C4-2B (cell line): ENCODE data around the gene KIF22.

Source experiments
- ZFX ChIP-seq: fragments of 450-650 bp; IDR thresholded peaks from 2 replicates; pipeline ENCODE4 v1.6.1; 2017
- TF ChIP-seq, protein P1 (sequence below): fragments of 450-650 bp; conservative IDR thresholded peaks from 2 replicates; pipeline ENCODE4 v1.5.1; 2017; ENCODE audit warnings: mild to moderate bottlenecking

DNA sequence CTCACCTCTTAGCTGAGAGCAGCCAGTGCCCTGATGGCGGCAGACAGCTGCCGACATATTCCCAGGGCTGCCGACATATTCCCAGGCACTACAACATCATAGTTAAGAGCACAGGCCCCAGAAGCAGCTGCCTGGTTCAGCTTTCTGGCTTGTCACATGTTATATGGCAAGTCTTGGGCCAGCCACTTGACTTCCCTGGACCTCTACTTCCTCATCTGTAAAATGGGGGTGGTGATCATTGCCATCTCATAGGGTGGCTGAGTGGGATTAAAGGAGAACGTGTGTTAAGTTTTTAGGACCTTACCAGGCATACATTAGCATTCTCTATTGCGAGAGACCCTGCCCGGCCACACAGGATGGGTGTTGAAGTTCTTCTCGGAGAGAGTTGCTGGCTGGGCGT lies 53.4 kb downstream of the KIF22 start:
- TF ChIP-seq, protein P1, sequence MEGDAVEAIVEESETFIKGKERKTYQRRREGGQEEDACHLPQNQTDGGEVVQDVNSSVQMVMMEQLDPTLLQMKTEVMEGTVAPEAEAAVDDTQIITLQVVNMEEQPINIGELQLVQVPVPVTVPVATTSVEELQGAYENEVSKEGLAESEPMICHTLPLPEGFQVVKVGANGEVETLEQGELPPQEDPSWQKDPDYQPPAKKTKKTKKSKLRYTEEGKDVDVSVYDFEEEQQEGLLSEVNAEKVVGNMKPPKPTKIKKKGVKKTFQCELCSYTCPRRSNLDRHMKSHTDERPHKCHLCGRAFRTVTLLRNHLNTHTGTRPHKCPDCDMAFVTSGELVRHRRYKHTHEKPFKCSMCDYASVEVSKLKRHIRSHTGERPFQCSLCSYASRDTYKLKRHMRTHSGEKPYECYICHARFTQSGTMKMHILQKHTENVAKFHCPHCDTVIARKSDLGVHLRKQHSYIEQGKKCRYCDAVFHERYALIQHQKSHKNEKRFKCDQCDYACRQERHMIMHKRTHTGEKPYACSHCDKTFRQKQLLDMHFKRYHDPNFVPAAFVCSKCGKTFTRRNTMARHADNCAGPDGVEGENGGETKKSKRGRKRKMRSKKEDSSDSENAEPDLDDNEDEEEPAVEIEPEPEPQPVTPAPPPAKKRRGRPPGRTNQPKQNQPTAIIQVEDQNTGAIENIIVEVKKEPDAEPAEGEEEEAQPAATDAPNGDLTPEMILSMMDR: no peak
- TF ChIP-seq ZFX: no peak
